Trophoblast cell (in vitro differentiated cells and primary cell): Measurements from ENCODE around the gene METTL26.

ENCODE experiments used
- DNase-seq, 2 donors: peaks; one replicate each; pipeline ENCODE4 v3.0.0-alpha.2; 2016
- H2AFZ ChIP-seq: 2 replicates; pipeline ENCODE4 v1.6.1; 2013; ENCODE audit warnings: low read length, moderate library complexity, mild to moderate bottlenecking; ENCODE audit not compliant: insufficient read depth, poor library complexity
- H2AK5ac ChIP-seq: 2 replicates; pipeline ENCODE4 v1.6.1; 2013; ENCODE audit warnings: mild to moderate bottlenecking, low read length
- H2BK120ac ChIP-seq: 2 replicates; pipeline ENCODE4 v1.6.1; 2013; ENCODE audit warnings: low read length, mild to moderate bottlenecking, moderate library complexity; ENCODE audit not compliant: insufficient read depth, poor library complexity
- H2BK12ac ChIP-seq: 2 replicates; pipeline ENCODE4 v1.6.1; 2013; ENCODE audit warnings: mild to moderate bottlenecking, low read length, moderate library complexity
- H2BK5ac ChIP-seq: 2 replicates; pipeline ENCODE4 v1.6.1; 2013; ENCODE audit warnings: low read length, low read depth, moderate library complexity, mild to moderate bottlenecking; ENCODE audit not compliant: poor library complexity
- H3K14ac ChIP-seq: 2 replicates; pipeline ENCODE4 v1.6.1; 2013; ENCODE audit warnings: mild to moderate bottlenecking, low read length
- H3K18ac ChIP-seq: 2 replicates; pipeline ENCODE4 v1.6.1; 2013; ENCODE audit warnings: mild to moderate bottlenecking, low read length
- H3K23ac ChIP-seq: 2 replicates; pipeline ENCODE4 v1.6.1; 2013; ENCODE audit warnings: low read length
- H3K27ac ChIP-seq: 2 replicates; pipeline ENCODE4 v1.5.1; 2013; ENCODE audit warnings: low read depth, mild to moderate bottlenecking, inconsistent platforms, low read length, moderate library complexity
- H3K27me3 ChIP-seq: 2 replicates; pipeline ENCODE4 v1.6.1; 2013; ENCODE audit warnings: inconsistent platforms, mild to moderate bottlenecking, low read length, moderate library complexity; ENCODE audit not compliant: insufficient read depth
- H3K36me3 ChIP-seq, 2 experiments: 1 replicate in 1 of 2; 2 replicates in 1 of 2; pipeline ENCODE4 v1.6.1; 2013; ENCODE audit warnings: low read length in 2 of 2, mild to moderate bottlenecking in 2 of 2, moderate library complexity in 1 of 2; ENCODE audit not compliant: insufficient read depth in 2 of 2, control insufficient read depth in 1 of 2
- H3K4ac ChIP-seq: 2 replicates; pipeline ENCODE4 v1.6.1; 2013; ENCODE audit warnings: low read depth, mild to moderate bottlenecking, low read length, moderate library complexity
- H3K4me1 ChIP-seq, 2 experiments: 1 replicate in 1 of 2; 2 replicates in 1 of 2; pipeline ENCODE4 v1.6.1; 2013; ENCODE audit warnings: low read length in 2 of 2, mild to moderate bottlenecking in 2 of 2, moderate library complexity in 1 of 2; ENCODE audit not compliant: insufficient read depth in 2 of 2, control insufficient read depth in 1 of 2
- H3K4me2 ChIP-seq: 2 replicates; pipeline ENCODE4 v1.6.1; 2013; ENCODE audit warnings: inconsistent platforms, mild to moderate bottlenecking, low read length, moderate library complexity
- H3K4me3 ChIP-seq: 2 replicates; pipeline ENCODE4 v1.5.1; 2013; ENCODE audit warnings: mild to moderate bottlenecking, low read depth, low read length, inconsistent platforms
- H3K79me1 ChIP-seq: one replicate; pipeline ENCODE4 v1.6.1; 2013; ENCODE audit warnings: low read length
- H3K79me2 ChIP-seq: 2 replicates; pipeline ENCODE4 v1.6.1; 2013; ENCODE audit warnings: low read length, mild to moderate bottlenecking; ENCODE audit not compliant: control insufficient read depth, insufficient read depth, poor library complexity
- H3K9ac ChIP-seq: 2 replicates; pipeline ENCODE4 v1.6.1; 2013; ENCODE audit warnings: mild to moderate bottlenecking, low read length
- H3K9me3 ChIP-seq: 2 replicates; pipeline ENCODE4 v1.6.1; 2013; ENCODE audit warnings: low read depth, mild to moderate bottlenecking, control low read depth, inconsistent platforms, low read length; ENCODE audit not compliant: insufficient read depth
- H4K12ac ChIP-seq: 2 replicates; pipeline ENCODE4 v1.6.1; 2013; ENCODE audit warnings: low read depth, mild to moderate bottlenecking, low read length, moderate library complexity
- H4K8ac ChIP-seq: 2 replicates; pipeline ENCODE4 v1.6.1; 2013; ENCODE audit warnings: low read depth, mild to moderate bottlenecking, low read length, moderate library complexity
- H4K91ac ChIP-seq: one replicate; pipeline ENCODE4 v1.6.1; 2013; ENCODE audit warnings: low read depth, mild to moderate bottlenecking, low read length, moderate library complexity
- WGBS: extraction: QIAGEN DNeasy Blood & Tissue Kit; methylation state at CpG from one replicate; pipeline ENCODE4 v1.1.7; 2013; ENCODE audit warnings: missing lambda C conversion rate; ENCODE audit not compliant: insufficient read length, insufficient coverage; ENCODE audit errors: extremely low coverage; 5-methylcytosine and 5-hydroxymethylcytosine counted together

The METTL26 gene

DNA sequence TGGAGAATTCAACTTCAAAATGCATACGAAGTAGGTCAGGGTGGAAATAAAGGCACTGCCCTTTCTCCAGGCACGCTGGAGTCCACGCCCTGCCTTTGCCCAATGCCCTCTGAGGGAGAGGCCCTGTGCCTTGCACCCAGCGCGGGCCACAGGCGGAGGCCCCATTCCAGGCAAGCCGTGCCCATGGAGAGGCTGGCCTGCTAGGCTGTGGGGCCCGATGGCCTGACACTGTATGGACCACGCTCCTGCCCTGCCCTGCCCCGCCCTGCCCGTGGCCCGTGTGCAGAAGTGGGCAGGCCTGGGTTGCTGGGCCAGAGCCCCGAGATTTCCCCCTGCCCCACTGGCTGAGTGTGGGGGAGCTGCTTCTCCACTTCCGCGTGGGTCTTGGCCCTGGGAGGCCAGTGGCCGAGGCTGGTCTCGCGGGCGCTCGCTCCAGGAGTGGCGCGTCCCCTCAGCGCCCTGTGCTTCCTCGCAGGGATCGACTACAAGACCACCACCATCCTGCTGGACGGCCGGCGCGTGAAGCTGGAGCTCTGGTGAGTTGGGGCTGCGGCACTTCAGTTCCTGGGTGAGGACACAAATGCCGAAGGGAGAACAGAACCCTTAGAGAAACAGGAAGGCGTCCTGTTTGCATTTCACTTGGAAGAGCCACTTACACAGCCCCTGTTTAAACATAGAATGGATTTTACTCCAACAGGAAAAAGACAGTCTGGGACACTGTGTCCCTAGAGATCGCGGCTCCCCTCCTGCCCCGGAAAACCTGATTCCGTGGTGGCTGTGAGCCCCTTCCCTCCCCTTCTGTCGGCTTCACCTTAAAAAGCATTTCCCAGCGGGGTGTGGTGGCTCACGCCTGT lies 19.1 kb downstream of the METTL26 start:
- Histone ChIP-seq H3K9ac (no peak overlapping the region), H3K4ac (no peak overlapping the region), H3K79me1 (no peaks in the 10 kb centered on the region), H3K4me1 (peaks cover 3% of the 10 kb centered on the region in 2 experiments), H3K4me3 (peak overlapping the region; percentile 23), H2BK5ac (no peak overlapping the region), H3K4me2 (no peak overlapping the region), H3K18ac (no peak overlapping the region), H4K8ac (no peak overlapping the region), H3K9me3 (peaks cover 5% of the 10 kb centered on the region), H2AFZ (no peak overlapping the region), H3K27ac (no peak overlapping the region), H2BK12ac (no peak overlapping the region), H2AK5ac (no peak overlapping the region), H4K91ac (no peak overlapping the region), H3K23ac (no peak overlapping the region), H2BK120ac (no peak overlapping the region), H3K14ac (no peak overlapping the region), H3K27me3 (no peaks in the 10 kb centered on the region), H4K12ac (no peak overlapping the region), H3K36me3 (peaks cover 13 to 15% of the 10 kb centered on the region in 2 experiments), H3K79me2 (no peaks in the 10 kb centered on the region)
- no peak for DNase-seq
- no CpG with 5 or more reads among the region's 39 CpGs for WGBS

DNA sequence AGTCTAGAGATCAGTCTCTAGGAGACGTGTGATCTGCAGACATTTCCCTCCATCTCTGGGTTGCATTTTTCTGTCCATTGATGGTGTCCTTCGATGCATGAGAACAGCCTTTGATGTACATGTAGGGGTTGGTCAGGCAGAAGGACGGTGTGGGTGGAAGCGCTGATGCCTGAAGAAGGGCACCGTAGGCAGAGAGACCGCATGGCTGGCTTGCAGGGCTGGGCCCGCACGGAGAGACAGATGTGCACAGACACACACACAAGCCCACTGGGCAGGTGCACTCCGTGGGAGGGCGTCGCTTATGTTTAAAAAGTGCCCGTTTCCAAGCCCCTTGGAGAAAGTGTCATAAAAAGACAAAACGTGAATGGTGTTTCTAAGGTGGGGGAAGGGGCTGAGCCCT lies 21.0 kb downstream of the METTL26 start:
- Histone ChIP-seq H3K4me2 (no peak overlapping the region), H3K27me3 (no peaks in the 10 kb centered on the region), H2BK120ac (no peak overlapping the region), H4K8ac (no peak overlapping the region), H3K4me3 (no peak overlapping the region), H3K14ac (no peak overlapping the region), H3K9me3 (peaks cover 5% of the 10 kb centered on the region), H3K4ac (no peak overlapping the region), H3K23ac (no peak overlapping the region), H3K4me1 (no peaks in the 10 kb centered on the region), H3K79me2 (no peaks in the 10 kb centered on the region), H4K12ac (no peak overlapping the region), H4K91ac (no peak overlapping the region), H2BK12ac (no peak overlapping the region), H3K27ac (no peak overlapping the region), H3K36me3 (peaks cover 11 to 13% of the 10 kb centered on the region in 2 experiments), H3K18ac (no peak overlapping the region), H2BK5ac (no peak overlapping the region), H3K79me1 (no peaks in the 10 kb centered on the region), H2AFZ (no peak overlapping the region), H2AK5ac (no peak overlapping the region), H3K9ac (no peak overlapping the region)
- no CpG with 5 or more reads among the region's 13 CpGs for WGBS
- no peak for DNase-seq

DNA sequence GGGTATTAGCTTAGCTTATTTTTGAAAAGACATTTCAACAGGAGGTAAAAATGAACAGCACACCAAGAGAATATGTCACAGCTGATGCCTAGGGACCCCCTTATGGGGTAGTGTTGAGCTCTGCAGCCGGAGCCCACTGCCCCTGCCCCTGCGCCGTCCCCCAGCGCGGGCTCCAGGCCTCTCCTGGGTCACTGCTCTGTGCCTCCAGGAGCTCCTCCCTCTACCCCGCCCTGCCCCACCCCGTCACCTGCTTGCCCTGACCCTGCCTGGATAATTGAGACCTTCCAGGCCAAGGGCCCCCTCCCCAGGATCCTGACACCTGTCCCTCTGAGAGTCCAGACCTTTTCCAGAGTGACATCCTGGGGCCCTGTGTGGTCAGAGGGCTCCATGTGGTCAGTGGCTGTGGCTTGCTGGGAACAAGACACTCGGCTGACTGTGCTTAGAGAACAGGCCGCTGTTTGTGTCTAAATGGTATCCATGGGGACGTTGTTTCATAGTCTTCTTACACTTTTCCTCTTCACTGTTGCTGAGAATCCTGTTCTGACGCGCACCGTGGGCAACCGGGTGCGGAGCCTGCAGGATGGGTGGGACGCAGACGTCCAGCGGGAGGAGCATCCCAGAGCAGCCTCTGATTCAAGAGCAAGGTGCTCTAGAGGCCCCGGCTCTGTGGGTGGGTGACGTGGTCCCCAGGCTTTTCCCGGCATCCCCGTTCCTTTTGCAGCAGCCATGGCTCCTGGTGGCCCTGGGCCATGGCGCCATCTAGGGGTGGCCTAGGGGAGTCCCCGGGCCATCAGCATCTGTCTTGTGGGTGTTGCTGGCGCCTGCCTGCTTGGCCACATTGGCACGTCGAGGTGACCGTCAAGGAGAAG lies 25.4 kb downstream of the METTL26 start:
- Histone ChIP-seq H3K27ac (no peak overlapping the region), H3K4ac (no peak overlapping the region), H3K9me3 (peaks cover 9% of the 10 kb centered on the region), H2AK5ac (no peak overlapping the region), H3K4me3 (no peak overlapping the region), H3K79me1 (no peaks in the 10 kb centered on the region), H3K27me3 (no peaks in the 10 kb centered on the region), H2BK12ac (no peak overlapping the region), H2BK5ac (no peak overlapping the region), H4K91ac (no peak overlapping the region), H3K9ac (no peak overlapping the region), H2BK120ac (no peak overlapping the region), H4K12ac (no peak overlapping the region), H3K36me3 (peaks cover 5 to 6% of the 10 kb centered on the region in 2 experiments), H3K23ac (no peak overlapping the region), H3K4me2 (no peak overlapping the region), H3K18ac (no peak overlapping the region), H3K79me2 (no peaks in the 10 kb centered on the region), H3K14ac (no peak overlapping the region), H3K4me1 (no peaks in the 10 kb centered on the region), H4K8ac (no peak overlapping the region), H2AFZ (no peak overlapping the region)
- peak; percentile 78 to 79 for DNase-seq
- no CpG with 5 or more reads among the region's 28 CpGs for WGBS

DNA sequence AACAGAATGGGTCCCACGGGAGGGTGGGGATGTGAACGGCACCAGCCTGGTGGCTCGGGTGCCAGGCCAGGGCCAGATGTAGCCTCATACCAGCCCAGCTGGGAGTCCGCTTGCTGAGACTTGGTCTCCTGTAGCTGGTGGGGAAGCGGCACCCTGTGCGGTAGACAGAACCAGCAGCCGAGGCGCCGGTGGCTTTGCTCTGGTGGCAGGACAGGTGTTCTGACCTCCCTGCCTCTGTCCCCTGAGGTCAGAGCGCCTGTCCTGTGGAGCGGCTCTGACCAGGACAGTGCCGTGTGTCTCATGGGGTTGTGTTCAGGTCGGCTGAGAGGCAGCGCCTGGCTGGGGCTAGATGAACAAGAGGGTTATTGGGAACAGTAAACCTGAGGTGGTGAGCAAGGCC lies 26.1 kb downstream of the METTL26 start:
- no peak overlapping the region for H3K27ac ChIP-seq
- no peak overlapping the region for H4K91ac ChIP-seq
- no peak overlapping the region for H4K8ac ChIP-seq
- H3K14ac ChIP-seq, result no peak overlapping the region
- no peak overlapping the region for H2AK5ac ChIP-seq
- H2BK120ac ChIP-seq, result no peak overlapping the region
- H3K27me3 ChIP-seq, result no peaks in the 10 kb centered on the region
- H2AFZ ChIP-seq, result no peak overlapping the region
- no peak overlapping the region for H3K4ac ChIP-seq
- H3K4me3 ChIP-seq, result no peak overlapping the region
- H3K4me2 ChIP-seq, result no peak overlapping the region
- H3K4me1 ChIP-seq, result no peaks in the 10 kb centered on the region
- H3K79me2 ChIP-seq, result no peaks in the 10 kb centered on the region
- DNase-seq, result no peak
- no peak overlapping the region for H3K9ac ChIP-seq
- peaks cover 4 to 5% of the 10 kb centered on the region in 2 experiments for H3K36me3 ChIP-seq
- no peak overlapping the region for H2BK5ac ChIP-seq
- no peaks in the 10 kb centered on the region for H3K79me1 ChIP-seq
- H3K9me3 ChIP-seq, result peaks cover 11% of the 10 kb centered on the region
- no peak overlapping the region for H3K23ac ChIP-seq
- no peak overlapping the region for H4K12ac ChIP-seq
- H3K18ac ChIP-seq, result no peak overlapping the region
- WGBS, result no CpG with 5 or more reads among the region's 14 CpGs
- H2BK12ac ChIP-seq, result no peak overlapping the region
